Measurements from ENCODE around the gene YEATS2. TPM values are rescaled to one million over a fixed set of nuclear protein-coding genes. Genes with fewer than 3 reads are reported as not detected.

Gene YEATS2
- total and polyA plus RNA-seq, 2 donors (not counting 1 experiment from before 2014, with no cell fraction given), result 25.0 to 28.7 TPM

- Histone ChIP-seq H3K4me2 (ENCODE audit: extremely low read depth, insufficient read depth, low read length) (no peak overlapping the region), H2AFZ (ENCODE audit: low read length) (no peak overlapping the region), H3K27ac (ENCODE audit: insufficient read depth, low read length) (no peak overlapping the region), H3K79me2 (ENCODE audit: control insufficient read depth, insufficient read depth, low read length) (no peaks in the 10 kb centered on the region), H3K27me3 (ENCODE audit: control insufficient read depth, insufficient read depth, low read length) (no peaks in the 10 kb centered on the region), H4K20me1 (ENCODE audit: control insufficient read depth, extremely low read depth, insufficient read depth, low read length) (no peaks in the 10 kb centered on the region), H3K36me3 (ENCODE audit: control insufficient read depth, insufficient read depth, low read length) (no peaks in the 10 kb centered on the region), H3K4me1 (ENCODE audit: control insufficient read depth, extremely low read depth, insufficient read depth, low read length) (no peaks in the 10 kb centered on the region), H3K4me3 (replicated peaks in 1 of 4; ENCODE audit: control extremely low read depth in 1 of 4, insufficient read depth in 1 of 4, low read depth in 3 of 4, low read length in 4 of 4) (no peak overlapping the region), H3K9ac (ENCODE audit: insufficient read depth, low read length) (no peak overlapping the region), H3K9me3 (ENCODE audit: control insufficient read depth, insufficient read depth, low read depth, low read length) (no peaks in the 10 kb centered on the region)
- no peak for DNase-seq (ENCODE audit: low read depth in 2 of 2)
- TF ChIP-seq, protein P1, sequence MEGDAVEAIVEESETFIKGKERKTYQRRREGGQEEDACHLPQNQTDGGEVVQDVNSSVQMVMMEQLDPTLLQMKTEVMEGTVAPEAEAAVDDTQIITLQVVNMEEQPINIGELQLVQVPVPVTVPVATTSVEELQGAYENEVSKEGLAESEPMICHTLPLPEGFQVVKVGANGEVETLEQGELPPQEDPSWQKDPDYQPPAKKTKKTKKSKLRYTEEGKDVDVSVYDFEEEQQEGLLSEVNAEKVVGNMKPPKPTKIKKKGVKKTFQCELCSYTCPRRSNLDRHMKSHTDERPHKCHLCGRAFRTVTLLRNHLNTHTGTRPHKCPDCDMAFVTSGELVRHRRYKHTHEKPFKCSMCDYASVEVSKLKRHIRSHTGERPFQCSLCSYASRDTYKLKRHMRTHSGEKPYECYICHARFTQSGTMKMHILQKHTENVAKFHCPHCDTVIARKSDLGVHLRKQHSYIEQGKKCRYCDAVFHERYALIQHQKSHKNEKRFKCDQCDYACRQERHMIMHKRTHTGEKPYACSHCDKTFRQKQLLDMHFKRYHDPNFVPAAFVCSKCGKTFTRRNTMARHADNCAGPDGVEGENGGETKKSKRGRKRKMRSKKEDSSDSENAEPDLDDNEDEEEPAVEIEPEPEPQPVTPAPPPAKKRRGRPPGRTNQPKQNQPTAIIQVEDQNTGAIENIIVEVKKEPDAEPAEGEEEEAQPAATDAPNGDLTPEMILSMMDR (conservative IDR thresholded peaks at IDR 0.05 in 1 of 2, IDR thresholded peaks at IDR 0.05 in 1 of 2; ENCODE audit: low read depth in 1 of 2, low read length in 2 of 2), result no peak
- no peak for TF ChIP-seq EZH2 (IDR thresholded peaks at IDR 0.05; ENCODE audit: low read length, missing control alignments)
Observed at GRCh38 chr3:183654727-183655126, 42.9 kb upstream of the YEATS2 start.

GRCh38 chr3:183662099-183662498 is 35.5 kb upstream of the YEATS2 start:
- no peak overlapping the region for H3K4me2 ChIP-seq (ENCODE audit: extremely low read depth, insufficient read depth, low read length)
- no peak overlapping the region for H2AFZ ChIP-seq (ENCODE audit: low read length)
- H3K4me3 ChIP-seq (replicated peaks in 1 of 4; ENCODE audit: control extremely low read depth in 1 of 4, insufficient read depth in 1 of 4, low read depth in 3 of 4, low read length in 4 of 4), result no peak overlapping the region
- no peaks in the 10 kb centered on the region for H3K27me3 ChIP-seq (ENCODE audit: control insufficient read depth, insufficient read depth, low read length)
- H3K79me2 ChIP-seq (ENCODE audit: control insufficient read depth, insufficient read depth, low read length), result no peaks in the 10 kb centered on the region
- no peak overlapping the region for H3K9ac ChIP-seq (ENCODE audit: insufficient read depth, low read length)
- H3K4me1 ChIP-seq (ENCODE audit: control insufficient read depth, extremely low read depth, insufficient read depth, low read length), result no peaks in the 10 kb centered on the region
- no peaks in the 10 kb centered on the region for H3K36me3 ChIP-seq (ENCODE audit: control insufficient read depth, insufficient read depth, low read length)
- H3K27ac ChIP-seq (ENCODE audit: insufficient read depth, low read length), result no peak overlapping the region
- TF ChIP-seq, protein P1 (conservative IDR thresholded peaks at IDR 0.05 in 1 of 2, IDR thresholded peaks at IDR 0.05 in 1 of 2; ENCODE audit: low read depth in 1 of 2, low read length in 2 of 2), result no peak
- no peak for TF ChIP-seq EZH2 (IDR thresholded peaks at IDR 0.05; ENCODE audit: low read length, missing control alignments)
- DNase-seq (ENCODE audit: low read depth in 2 of 2), result no peak
- H3K9me3 ChIP-seq (ENCODE audit: control insufficient read depth, insufficient read depth, low read depth, low read length), result no peaks in the 10 kb centered on the region
- no peaks in the 10 kb centered on the region for H4K20me1 ChIP-seq (ENCODE audit: control insufficient read depth, extremely low read depth, insufficient read depth, low read length)

DNA sequence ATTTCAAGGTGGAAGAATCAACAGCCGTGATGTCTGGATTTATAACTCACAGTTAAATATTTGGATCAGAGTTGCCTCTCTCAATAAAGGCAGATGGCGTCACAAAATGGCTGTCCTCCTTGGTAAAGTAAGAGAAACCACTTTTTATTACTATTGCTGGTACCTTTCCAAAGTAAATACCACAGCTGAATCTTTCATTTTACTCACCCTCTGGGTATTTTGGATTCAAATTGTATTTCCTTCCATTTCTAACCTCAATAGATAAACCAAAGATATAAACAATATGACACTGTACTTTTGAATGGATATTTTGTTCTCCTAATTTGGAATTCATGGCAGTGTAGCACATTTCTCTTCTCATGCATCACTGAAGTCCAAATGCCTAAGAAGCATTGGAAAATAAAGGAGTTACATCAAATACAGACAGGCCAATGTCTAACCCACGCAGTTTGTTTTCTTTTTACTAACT is 32.6 kb upstream of the YEATS2 start:
- Histone ChIP-seq H3K79me2 (ENCODE audit: control insufficient read depth, insufficient read depth, low read length) (no peaks in the 10 kb centered on the region), H3K27me3 (ENCODE audit: control insufficient read depth, insufficient read depth, low read length) (no peaks in the 10 kb centered on the region), H3K9me3 (ENCODE audit: control insufficient read depth, insufficient read depth, low read depth, low read length) (no peaks in the 10 kb centered on the region), H3K27ac (ENCODE audit: insufficient read depth, low read length) (no peak overlapping the region), H3K4me3 (replicated peaks in 1 of 4; ENCODE audit: control extremely low read depth in 1 of 4, insufficient read depth in 1 of 4, low read depth in 3 of 4, low read length in 4 of 4) (no peak overlapping the region), H3K4me2 (ENCODE audit: extremely low read depth, insufficient read depth, low read length) (no peak overlapping the region), H4K20me1 (ENCODE audit: control insufficient read depth, extremely low read depth, insufficient read depth, low read length) (no peaks in the 10 kb centered on the region), H3K4me1 (ENCODE audit: control insufficient read depth, extremely low read depth, insufficient read depth, low read length) (no peaks in the 10 kb centered on the region), H3K9ac (ENCODE audit: insufficient read depth, low read length) (no peak overlapping the region), H3K36me3 (ENCODE audit: control insufficient read depth, insufficient read depth, low read length) (no peaks in the 10 kb centered on the region), H2AFZ (ENCODE audit: low read length) (peak overlapping the region; percentile 44)
- DNase-seq (ENCODE audit: low read depth in 2 of 2), result peak; percentile 97 to 98
- TF ChIP-seq EZH2 (IDR thresholded peaks at IDR 0.05; ENCODE audit: low read length, missing control alignments), result no peak
- TF ChIP-seq, protein P1 (conservative IDR thresholded peaks at IDR 0.05 in 1 of 2, IDR thresholded peaks at IDR 0.05 in 1 of 2; ENCODE audit: low read depth in 1 of 2, low read length in 2 of 2), result no peak
